Panc1 (cell line): ENCODE data around the gene PTTG1. TPM values are rescaled to one million over a fixed set of nuclear protein-coding genes. Genes with fewer than 3 reads are reported as not detected.

Experiments
- ATAC-seq: fragments of 200-7000 bp; cut with Tn5 transposase; 2 replicates; pipeline ENCODE4 v1.9.1; 2020; ENCODE audit warnings: mild to moderate bottlenecking, moderate library complexity
- BruUV-seq: library from RNA; stranded (reverse); fragments of 400-500 nt; replicated peaks from 2 replicates; lab custom pipeline; 2021; lab: Mats Ljungman, UMichigan
- CTCF ChIA-PET: fragments of 300-600 bp; sonication (Branson Sonifier 250); formaldehyde crosslinking; loops from one replicate; lab custom pipeline; 2022; ENCODE audit warnings: antibody characterized with exemption; lab: Charles Lee
- POLR2A ChIA-PET: fragments of 300-600 bp; sonication (Branson Sonifier 250); formaldehyde crosslinking; loops from one replicate; lab custom pipeline; 2022; ENCODE audit warnings: antibody characterized with exemption; lab: Charles Lee
- DNase-seq: peaks from one replicate; pipeline ENCODE4 v3.0.0-alpha.2; 2010; ENCODE audit warnings: low read depth, low spot score
- H3K27ac ChIP-seq: 2 replicates; pipeline ENCODE4 v1.5.1; 2011; ENCODE audit warnings: mild to moderate bottlenecking, low read length, inconsistent platforms
- H3K27me3 ChIP-seq: fragments of 200-500 bp; sonication (Bioruptor generic); 2 replicates; pipeline ENCODE4 v1.6.0; 2014; ENCODE audit warnings: low read length, inconsistent platforms; ENCODE audit not compliant: control insufficient read depth, insufficient read depth
- H3K36me3 ChIP-seq: fragments of 200-500 bp; sonication (Bioruptor generic); 2 replicates; pipeline ENCODE4 v1.5.1; 2014; ENCODE audit warnings: inconsistent platforms, mild to moderate bottlenecking, low read length, moderate library complexity; ENCODE audit not compliant: control insufficient read depth, insufficient read depth
- H3K4me1 ChIP-seq: 2 replicates; pipeline ENCODE4 v1.5.1; 2011; ENCODE audit warnings: inconsistent platforms, mild to moderate bottlenecking, low read length, moderate library complexity; ENCODE audit not compliant: control insufficient read depth, insufficient read depth
- H3K4me3 ChIP-seq, 2 experiments: 2 replicates each; pipeline ENCODE4 v1.5.1; 2011 to 2012; ENCODE audit warnings: low read depth in 2 of 2, low read length in 2 of 2, mild to moderate bottlenecking in 2 of 2, inconsistent platforms in 1 of 2, moderate library complexity in 1 of 2
- H3K9me3 ChIP-seq: fragments of 200-500 bp; sonication (Bioruptor generic); 2 replicates; pipeline ENCODE4 v1.5.1; 2014; ENCODE audit warnings: low read depth, mild to moderate bottlenecking, inconsistent platforms, low read length, moderate library complexity; ENCODE audit not compliant: control insufficient read depth, insufficient read depth
- POLR2AphosphoS5 ChIP-seq: IDR thresholded peaks from 2 replicates; pipeline ENCODE4 v1.6.1; 2012; ENCODE audit warnings: mild to moderate bottlenecking, low read depth, low read length, moderate library complexity
- SIN3A ChIP-seq: IDR thresholded peaks from 2 replicates; pipeline ENCODE4 v1.6.1; 2012; ENCODE audit warnings: low read depth, mild to moderate bottlenecking, low read length, moderate library complexity, borderline replicate concordance; ENCODE audit not compliant: insufficient read depth
- TCF7L2 ChIP-seq: IDR thresholded peaks from 2 replicates; pipeline ENCODE4 v1.6.1; 2011; ENCODE audit warnings: mild to moderate bottlenecking, low read depth, low read length, inconsistent platforms
- in situ Hi-C: cut with HindIII; loops from 2 replicates; pipeline ENCODE4 v1.10.0; 2016; ENCODE audit warnings: low sequenced_read_pairs, low pct_unique_long_range_greater_than_20kb
- intact Hi-C: fragments of 100-400 bp; cut with micrococcal nuclease; formaldehyde crosslinking; loops from one replicate; pipeline ENCODE4 v1.10.0; 2022; ENCODE audit not compliant: unreplicated experiment
- total RNA-seq: library from RNA; stranded (reverse); gene quantifications from one replicate; pipeline ENCODE4 v1.2.1, GENCODE V29; 2021; ENCODE audit not compliant: unreplicated experiment
- TF ChIP-seq, protein P1 (sequence below), 2 experiments: IDR thresholded peaks; 2 replicates each; pipeline ENCODE4 v1.6.1; 2011 to 2012; ENCODE audit warnings: low read depth in 2 of 2, control low read depth in 1 of 2, low read length in 1 of 2, mild to moderate bottlenecking in 1 of 2, moderate library complexity in 1 of 2; ENCODE audit not compliant: insufficient read depth in 1 of 2
- TF ChIP-seq, protein P2 (sequence below): fragments of 450-650 bp; IDR thresholded peaks from 2 replicates; pipeline ENCODE4 v1.5.1; 2017; ENCODE audit warnings: mild to moderate bottlenecking

The PTTG1 gene
- total RNA-seq, 1 experiment from 2014 or later, result 171 TPM

DNA sequence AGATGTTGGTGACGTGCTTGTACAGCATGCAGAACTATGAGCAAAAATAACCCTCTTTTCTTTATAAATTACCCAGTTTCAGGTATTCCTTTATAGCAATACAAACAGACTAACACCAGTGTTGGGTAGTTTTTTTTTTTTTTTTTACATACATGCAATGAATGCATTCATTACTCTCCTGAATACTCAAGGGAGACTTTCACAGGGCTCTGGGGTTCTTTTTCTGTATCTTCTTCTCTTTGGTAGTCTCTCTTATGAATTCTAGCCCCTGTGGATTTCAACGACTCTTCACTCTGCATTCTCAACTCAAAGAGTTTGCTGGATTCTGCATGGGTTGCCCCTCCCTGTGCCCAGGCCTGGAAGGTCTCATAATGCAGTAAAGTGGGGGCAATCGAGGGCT lies 27.8 kb downstream of the PTTG1 start:
- ChIA-PET CTCF (no interaction called here), POLR2A (no interaction called here)
- BruUV-seq, result no TSS peak
- ATAC-seq (no peak), DNase-seq (no peak)
- Histone ChIP-seq H3K9me3 (no peaks in the 10 kb centered on the region), H3K36me3 (no peaks in the 10 kb centered on the region), H3K4me1 (no peaks in the 10 kb centered on the region), H3K4me3 (no peak overlapping the region), H3K27ac (no peak overlapping the region), H3K27me3 (no peaks in the 10 kb centered on the region)
- intact Hi-C loops (no loop called here), in situ Hi-C loops (no loop called here)
- TF ChIP-seq SIN3A, result no peak
- TF ChIP-seq POLR2AphosphoS5, result no peak
- no peak for TF ChIP-seq TCF7L2
- TF ChIP-seq, protein P1, sequence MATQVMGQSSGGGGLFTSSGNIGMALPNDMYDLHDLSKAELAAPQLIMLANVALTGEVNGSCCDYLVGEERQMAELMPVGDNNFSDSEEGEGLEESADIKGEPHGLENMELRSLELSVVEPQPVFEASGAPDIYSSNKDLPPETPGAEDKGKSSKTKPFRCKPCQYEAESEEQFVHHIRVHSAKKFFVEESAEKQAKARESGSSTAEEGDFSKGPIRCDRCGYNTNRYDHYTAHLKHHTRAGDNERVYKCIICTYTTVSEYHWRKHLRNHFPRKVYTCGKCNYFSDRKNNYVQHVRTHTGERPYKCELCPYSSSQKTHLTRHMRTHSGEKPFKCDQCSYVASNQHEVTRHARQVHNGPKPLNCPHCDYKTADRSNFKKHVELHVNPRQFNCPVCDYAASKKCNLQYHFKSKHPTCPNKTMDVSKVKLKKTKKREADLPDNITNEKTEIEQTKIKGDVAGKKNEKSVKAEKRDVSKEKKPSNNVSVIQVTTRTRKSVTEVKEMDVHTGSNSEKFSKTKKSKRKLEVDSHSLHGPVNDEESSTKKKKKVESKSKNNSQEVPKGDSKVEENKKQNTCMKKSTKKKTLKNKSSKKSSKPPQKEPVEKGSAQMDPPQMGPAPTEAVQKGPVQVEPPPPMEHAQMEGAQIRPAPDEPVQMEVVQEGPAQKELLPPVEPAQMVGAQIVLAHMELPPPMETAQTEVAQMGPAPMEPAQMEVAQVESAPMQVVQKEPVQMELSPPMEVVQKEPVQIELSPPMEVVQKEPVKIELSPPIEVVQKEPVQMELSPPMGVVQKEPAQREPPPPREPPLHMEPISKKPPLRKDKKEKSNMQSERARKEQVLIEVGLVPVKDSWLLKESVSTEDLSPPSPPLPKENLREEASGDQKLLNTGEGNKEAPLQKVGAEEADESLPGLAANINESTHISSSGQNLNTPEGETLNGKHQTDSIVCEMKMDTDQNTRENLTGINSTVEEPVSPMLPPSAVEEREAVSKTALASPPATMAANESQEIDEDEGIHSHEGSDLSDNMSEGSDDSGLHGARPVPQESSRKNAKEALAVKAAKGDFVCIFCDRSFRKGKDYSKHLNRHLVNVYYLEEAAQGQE (IDR thresholded peaks at IDR 0.05; ENCODE audit: insufficient read depth in 1 of 2, low read depth in 2 of 2, low read length in 1 of 2), result no peak
- TF ChIP-seq, protein P2, sequence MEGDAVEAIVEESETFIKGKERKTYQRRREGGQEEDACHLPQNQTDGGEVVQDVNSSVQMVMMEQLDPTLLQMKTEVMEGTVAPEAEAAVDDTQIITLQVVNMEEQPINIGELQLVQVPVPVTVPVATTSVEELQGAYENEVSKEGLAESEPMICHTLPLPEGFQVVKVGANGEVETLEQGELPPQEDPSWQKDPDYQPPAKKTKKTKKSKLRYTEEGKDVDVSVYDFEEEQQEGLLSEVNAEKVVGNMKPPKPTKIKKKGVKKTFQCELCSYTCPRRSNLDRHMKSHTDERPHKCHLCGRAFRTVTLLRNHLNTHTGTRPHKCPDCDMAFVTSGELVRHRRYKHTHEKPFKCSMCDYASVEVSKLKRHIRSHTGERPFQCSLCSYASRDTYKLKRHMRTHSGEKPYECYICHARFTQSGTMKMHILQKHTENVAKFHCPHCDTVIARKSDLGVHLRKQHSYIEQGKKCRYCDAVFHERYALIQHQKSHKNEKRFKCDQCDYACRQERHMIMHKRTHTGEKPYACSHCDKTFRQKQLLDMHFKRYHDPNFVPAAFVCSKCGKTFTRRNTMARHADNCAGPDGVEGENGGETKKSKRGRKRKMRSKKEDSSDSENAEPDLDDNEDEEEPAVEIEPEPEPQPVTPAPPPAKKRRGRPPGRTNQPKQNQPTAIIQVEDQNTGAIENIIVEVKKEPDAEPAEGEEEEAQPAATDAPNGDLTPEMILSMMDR, result no peak

DNA sequence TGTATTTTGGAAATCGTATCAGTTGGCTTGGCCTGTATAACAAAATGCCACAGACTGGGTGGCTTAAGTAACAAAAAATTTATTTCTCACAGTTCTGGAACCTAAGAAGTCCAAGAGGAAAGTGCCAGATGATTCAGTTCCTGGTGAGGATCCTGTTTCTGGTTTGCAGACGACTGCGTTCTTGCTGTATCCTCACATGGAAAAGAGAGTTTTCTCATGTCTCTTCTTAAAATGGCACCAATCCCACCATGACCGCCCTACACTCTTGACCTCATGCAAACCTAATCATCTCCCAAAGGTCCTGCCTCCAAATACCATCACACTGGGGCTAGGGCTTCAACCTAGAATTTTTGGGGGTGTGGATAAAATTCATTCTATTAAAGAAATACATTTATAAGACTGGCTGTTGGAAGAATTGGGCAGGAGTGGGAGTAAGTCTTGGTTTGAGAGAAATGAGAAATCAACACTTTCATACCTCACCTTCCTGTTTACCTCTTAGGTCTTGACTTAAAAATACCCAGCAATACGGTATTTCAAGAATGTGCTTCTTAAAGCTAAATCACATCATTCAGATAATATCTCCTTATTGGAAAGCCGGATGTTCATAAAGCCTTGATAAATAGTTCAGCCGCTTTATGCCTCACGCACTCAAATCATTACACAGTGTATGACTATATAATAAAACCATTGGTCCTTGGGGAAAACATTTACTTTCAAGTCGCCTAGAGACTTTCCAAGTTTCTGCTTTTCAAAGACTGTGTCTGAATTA lies 28.7 kb downstream of the PTTG1 start:
- no peak overlapping the region for H3K27ac ChIP-seq
- H3K9me3 ChIP-seq, result no peaks in the 10 kb centered on the region
- ATAC-seq (no peak), DNase-seq (no peak)
- H3K4me1 ChIP-seq, result no peaks in the 10 kb centered on the region
- H3K4me3 ChIP-seq, result no peak overlapping the region
- no peak for TF ChIP-seq SIN3A
- no peak for TF ChIP-seq POLR2AphosphoS5
- TF ChIP-seq, protein P1 (IDR thresholded peaks at IDR 0.05; ENCODE audit: insufficient read depth in 1 of 2, low read depth in 2 of 2, low read length in 1 of 2), result no peak
- no peak for TF ChIP-seq TCF7L2
- TF ChIP-seq, protein P2, result no peak
- BruUV-seq, result no TSS peak
- H3K27me3 ChIP-seq, result no peaks in the 10 kb centered on the region
- intact Hi-C loops, result no loop called here
- in situ Hi-C loops, result no loop called here
- H3K36me3 ChIP-seq, result no peaks in the 10 kb centered on the region
- POLR2A ChIA-PET, result no interaction called here
- CTCF ChIA-PET, result no interaction called here
